Activated naive CD8-positive, alpha-beta T cell treated with anti-CD3 and anti-CD28 coated beads for 36 hours (primary cell): ENCODE results near the gene MX2. TPM values are rescaled to one million over a fixed set of nuclear protein-coding genes. Genes with fewer than 3 reads are reported as not detected.
A peak's percentile ranks its signal among the peaks of the same experiment; 100 is the strongest.

ENCODE experiments used
- DNase-seq: peaks from one replicate; pipeline ENCODE4 v3.0.0; 2021
- H3K27ac Mint-ChIP-seq: one replicate; pipeline ENCODE4 v1.8.0; 2022; ENCODE audit warnings: mild to moderate bottlenecking, moderate library complexity, mixed read lengths
- H3K27me3 Mint-ChIP-seq: one replicate; pipeline ENCODE4 v1.8.0; 2022; ENCODE audit warnings: mild to moderate bottlenecking, mixed read lengths
- H3K36me3 Mint-ChIP-seq: one replicate; pipeline ENCODE4 v1.8.0; 2021; ENCODE audit warnings: mild to moderate bottlenecking, mixed read lengths
- H3K4me1 Mint-ChIP-seq: one replicate; pipeline ENCODE4 v1.8.0; 2021; ENCODE audit warnings: mixed read lengths
- H3K4me3 Mint-ChIP-seq: one replicate; pipeline ENCODE4 v1.8.0; 2022; ENCODE audit warnings: mild to moderate bottlenecking, moderate library complexity, mixed read lengths
- H3K9me3 Mint-ChIP-seq: one replicate; pipeline ENCODE4 v1.8.0; 2022; ENCODE audit warnings: mixed read lengths
- total RNA-seq, 2 experiments: library from RNA; stranded (reverse); gene quantifications; one replicate each; pipeline ENCODE4 v1.2.3, GENCODE V29; 2021

Gene MX2
- total RNA-seq, 2 experiments from 2014 or later: 30.2 to 31.3 TPM

DNA sequence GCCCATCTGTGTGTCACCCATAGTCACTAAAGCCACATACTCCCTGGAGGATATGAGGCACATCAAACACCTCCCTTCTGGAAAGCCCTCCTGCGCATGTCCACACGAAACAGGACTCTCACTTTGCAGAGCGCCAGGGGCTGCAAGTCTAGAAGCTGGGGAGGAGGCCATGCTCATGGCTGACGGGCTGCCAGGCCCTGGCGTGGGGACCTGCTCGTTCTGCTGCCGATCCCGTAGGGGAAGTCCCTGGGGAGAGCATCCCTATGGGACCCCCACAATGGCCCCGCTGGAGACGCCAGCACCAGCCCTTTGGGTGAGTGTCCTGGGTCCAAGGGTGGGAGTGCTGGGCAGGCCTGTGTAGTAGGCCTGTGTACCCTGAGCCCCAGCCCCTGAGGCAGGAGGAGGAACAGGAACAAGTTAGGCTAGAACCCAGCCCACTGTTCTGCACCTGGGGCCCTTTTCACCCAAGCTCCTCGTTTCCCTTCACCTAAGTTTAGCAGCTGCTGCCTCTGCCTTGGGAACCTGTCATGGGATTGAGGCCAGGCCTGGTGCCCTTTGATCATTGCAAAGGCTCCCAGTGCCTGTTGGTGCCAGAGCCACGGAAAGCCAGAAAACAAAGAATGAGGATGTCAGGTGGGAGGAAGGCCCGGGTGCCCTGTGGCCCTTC, 35.3 kb upstream of the MX2 start:
- H3K4me1 Mint-ChIP-seq: no peaks in the 10 kb centered on the region
- H3K4me3 Mint-ChIP-seq: no peak overlapping the region
- H3K27me3 Mint-ChIP-seq: no peaks in the 10 kb centered on the region
- no peaks in the 10 kb centered on the region for H3K36me3 Mint-ChIP-seq
- H3K9me3 Mint-ChIP-seq: no peaks in the 10 kb centered on the region
- no peak overlapping the region for H3K27ac Mint-ChIP-seq
- no peak for DNase-seq

DNA sequence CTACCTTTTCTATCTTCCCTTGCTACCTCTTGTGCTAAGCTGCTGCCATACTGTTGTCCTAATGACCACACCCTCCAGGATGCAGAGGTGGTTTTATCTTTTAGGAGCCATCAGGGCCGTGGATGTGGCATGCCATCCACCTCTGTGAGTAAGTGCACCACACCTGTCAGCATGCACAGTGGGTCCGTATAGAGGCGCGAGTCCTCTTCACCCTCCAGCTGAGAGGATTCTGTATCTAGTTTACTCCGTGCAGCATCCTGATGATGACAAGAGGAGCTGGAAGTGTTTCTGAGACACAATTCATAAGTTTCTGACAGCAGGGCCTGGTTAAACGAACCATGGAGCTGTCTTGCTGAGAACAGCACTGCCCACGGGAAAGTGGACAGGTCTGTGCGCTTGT, 34.1 kb upstream of the MX2 start:
- DNase-seq: no peak
- no peaks in the 10 kb centered on the region for H3K27me3 Mint-ChIP-seq
- H3K36me3 Mint-ChIP-seq: no peaks in the 10 kb centered on the region
- H3K4me3 Mint-ChIP-seq: no peak overlapping the region
- H3K27ac Mint-ChIP-seq: no peak overlapping the region
- no peaks in the 10 kb centered on the region for H3K4me1 Mint-ChIP-seq
- no peaks in the 10 kb centered on the region for H3K9me3 Mint-ChIP-seq

DNA sequence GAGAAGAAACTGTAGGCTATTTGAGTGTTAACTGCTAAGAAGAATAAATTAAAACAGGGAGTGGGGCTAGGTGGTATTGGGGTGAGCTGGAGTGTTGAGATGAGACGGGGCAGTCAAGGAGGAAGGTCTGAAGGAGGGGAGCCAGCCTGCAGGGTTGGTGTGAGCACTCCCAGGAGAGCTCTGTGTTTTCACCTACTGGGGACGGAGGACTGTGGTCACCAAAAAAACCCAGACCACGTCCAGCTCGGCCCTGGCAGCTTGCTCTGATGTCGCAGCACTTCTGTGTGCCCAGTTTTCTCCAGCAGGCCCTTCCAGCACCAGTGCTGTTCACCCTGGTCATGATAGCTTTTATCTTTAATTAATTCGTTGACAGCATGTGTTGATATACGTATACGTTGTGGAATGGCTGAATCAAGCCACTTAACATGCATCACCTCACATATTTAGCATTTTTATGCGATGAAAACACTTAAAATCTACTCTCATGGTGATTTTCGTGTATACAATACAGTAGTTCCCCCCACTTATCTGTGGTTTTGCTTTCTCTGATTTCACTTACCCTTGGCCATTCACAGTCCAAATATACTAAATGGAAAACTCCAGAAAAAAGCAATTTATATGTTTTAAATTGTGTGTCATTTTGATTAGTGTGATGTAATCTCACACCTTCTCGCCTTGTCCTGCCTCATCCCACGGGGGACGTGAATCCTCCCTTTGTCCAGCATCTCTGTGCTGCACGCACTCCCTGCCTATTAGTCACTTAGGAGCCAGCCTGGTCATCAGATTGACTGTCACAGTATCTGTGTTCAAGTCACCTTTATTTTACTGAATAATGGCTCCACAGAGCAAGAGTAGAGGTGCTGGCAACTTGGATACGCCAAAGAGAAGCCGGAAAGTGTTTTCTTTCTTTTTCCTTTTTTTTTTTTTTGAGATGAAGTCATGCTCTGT, 32.9 kb upstream of the MX2 start:
- Mint-ChIP-seq H3K27me3 (no peaks in the 10 kb centered on the region), H3K4me1 (no peaks in the 10 kb centered on the region), H3K9me3 (peaks cover 5% of the 10 kb centered on the region), H3K27ac (peak overlapping the region; percentile 11), H3K4me3 (no peak overlapping the region), H3K36me3 (no peaks in the 10 kb centered on the region)
- DNase-seq: no peak

DNA sequence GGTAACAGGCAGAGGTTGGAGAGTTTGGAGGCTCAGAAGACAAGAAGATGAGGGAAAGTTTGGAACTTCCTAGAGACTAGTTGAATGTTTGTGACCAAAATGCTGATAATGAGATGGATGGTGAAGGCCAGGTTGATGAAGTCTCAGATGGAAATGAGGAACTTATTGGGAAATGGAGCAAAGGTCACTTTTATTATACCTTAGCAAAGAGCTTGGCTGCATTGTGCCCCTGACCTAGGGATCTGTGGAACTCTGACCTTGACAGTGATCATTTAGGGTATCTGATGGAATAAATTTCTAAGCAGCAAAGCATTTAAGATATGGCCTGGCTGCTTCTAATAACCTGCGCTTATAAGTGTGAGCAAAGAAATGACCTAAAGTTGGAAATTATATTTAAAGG, 28.1 kb upstream of the MX2 start:
- no peaks in the 10 kb centered on the region for H3K36me3 Mint-ChIP-seq
- H3K4me1 Mint-ChIP-seq: peaks cover 2% of the 10 kb centered on the region
- H3K9me3 Mint-ChIP-seq: peaks cover 5% of the 10 kb centered on the region
- no peak overlapping the region for H3K4me3 Mint-ChIP-seq
- H3K27me3 Mint-ChIP-seq: no peaks in the 10 kb centered on the region
- no peak overlapping the region for H3K27ac Mint-ChIP-seq
- DNase-seq: no peak

DNA sequence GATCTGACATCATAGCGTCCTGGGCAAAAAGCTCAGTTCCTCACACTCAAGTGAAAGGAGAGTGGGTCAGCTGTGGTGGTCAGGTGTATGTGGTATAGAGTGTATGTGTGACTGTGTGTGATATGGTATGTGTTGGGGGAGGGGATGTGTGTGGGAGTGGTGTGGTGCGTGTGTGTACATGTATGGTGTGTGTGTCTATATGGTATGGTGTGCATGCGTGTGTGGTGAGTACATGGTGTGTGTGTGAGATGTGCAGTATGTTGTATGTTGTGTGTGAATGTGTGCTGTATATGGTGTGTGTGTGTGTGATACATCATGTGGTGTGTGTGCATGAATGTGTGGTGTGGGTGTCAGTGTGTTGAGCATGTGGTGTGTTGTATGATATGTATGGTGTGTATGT, 24.3 kb upstream of the MX2 start:
- H3K36me3 Mint-ChIP-seq: no peaks in the 10 kb centered on the region
- H3K9me3 Mint-ChIP-seq: peaks cover 8% of the 10 kb centered on the region
- DNase-seq: no peak
- no peak overlapping the region for H3K4me3 Mint-ChIP-seq
- H3K27me3 Mint-ChIP-seq: no peaks in the 10 kb centered on the region
- H3K4me1 Mint-ChIP-seq: peaks cover 2% of the 10 kb centered on the region
- H3K27ac Mint-ChIP-seq: no peak overlapping the region

DNA sequence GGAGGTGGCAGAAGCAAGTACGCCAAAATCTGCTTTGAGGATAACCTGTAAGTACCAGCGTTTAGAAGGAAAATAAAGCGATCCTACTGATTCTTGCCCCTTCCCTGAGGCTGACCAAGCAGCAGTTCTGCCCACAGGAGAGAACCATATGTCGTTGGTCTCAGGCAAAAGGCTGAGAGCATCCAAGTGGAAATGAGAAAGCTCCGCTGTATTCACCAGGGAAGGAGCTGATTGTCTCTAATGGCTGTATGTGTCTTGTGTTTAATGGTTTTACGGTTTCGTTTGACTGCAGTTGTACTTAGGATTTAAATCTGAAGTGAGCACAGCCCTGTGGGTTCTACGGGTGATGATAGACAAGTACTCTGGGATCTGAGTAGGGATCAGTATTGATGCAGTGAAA, 23.4 kb upstream of the MX2 start:
- DNase-seq: no peak
- Mint-ChIP-seq H3K36me3 (no peaks in the 10 kb centered on the region), H3K4me1 (peaks cover 2% of the 10 kb centered on the region), H3K9me3 (peaks cover 7% of the 10 kb centered on the region), H3K27ac (no peak overlapping the region), H3K4me3 (no peak overlapping the region), H3K27me3 (no peaks in the 10 kb centered on the region)

DNA sequence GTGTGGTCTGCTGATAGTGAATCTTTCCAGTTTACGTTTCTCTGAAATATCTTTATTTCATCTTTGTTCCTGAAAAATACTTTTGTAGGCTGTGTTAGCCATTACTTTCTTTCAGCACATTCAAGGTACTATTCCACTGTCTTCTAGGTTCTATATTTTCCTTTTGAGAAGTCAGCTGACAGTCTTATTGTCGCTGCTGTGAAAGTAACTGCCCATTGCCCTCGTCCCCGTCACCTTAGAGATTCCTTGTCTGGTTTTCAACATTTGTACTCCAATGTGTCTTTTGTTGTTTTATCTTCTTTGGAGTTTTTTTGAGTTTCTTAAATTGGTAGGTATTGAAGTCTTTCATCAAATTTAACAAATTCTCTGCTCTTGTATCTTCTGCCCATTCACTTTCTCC, 19.8 kb upstream of the MX2 start:
- no peak overlapping the region for H3K4me3 Mint-ChIP-seq
- no peaks in the 10 kb centered on the region for H3K27me3 Mint-ChIP-seq
- no peaks in the 10 kb centered on the region for H3K4me1 Mint-ChIP-seq
- no peak for DNase-seq
- H3K36me3 Mint-ChIP-seq: no peaks in the 10 kb centered on the region
- H3K27ac Mint-ChIP-seq: no peak overlapping the region
- H3K9me3 Mint-ChIP-seq: peaks cover 4% of the 10 kb centered on the region

DNA sequence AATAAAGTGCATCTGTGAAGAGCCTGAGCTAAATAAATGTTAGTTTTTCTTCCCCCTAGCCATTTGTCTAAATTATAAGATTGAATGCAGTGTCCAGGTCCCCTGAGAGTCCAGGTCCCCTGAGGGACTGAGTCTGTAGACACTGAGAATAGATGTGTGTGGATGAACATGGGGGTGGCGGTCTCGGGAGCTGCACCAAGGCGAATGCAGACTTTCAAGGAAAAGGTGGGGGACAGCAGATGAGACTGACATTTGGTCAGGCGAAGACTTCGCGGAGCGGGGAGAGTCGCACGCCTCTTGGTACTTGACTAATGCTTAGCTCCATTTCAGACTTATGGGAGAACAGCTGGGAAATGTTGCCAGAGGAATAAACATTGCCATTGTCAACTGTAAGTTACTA, 17.7 kb upstream of the MX2 start:
- Mint-ChIP-seq H3K27me3 (no peaks in the 10 kb centered on the region), H3K4me1 (no peaks in the 10 kb centered on the region), H3K4me3 (no peak overlapping the region), H3K27ac (no peak overlapping the region), H3K9me3 (peaks cover 4% of the 10 kb centered on the region), H3K36me3 (no peaks in the 10 kb centered on the region)
- no peak for DNase-seq

DNA sequence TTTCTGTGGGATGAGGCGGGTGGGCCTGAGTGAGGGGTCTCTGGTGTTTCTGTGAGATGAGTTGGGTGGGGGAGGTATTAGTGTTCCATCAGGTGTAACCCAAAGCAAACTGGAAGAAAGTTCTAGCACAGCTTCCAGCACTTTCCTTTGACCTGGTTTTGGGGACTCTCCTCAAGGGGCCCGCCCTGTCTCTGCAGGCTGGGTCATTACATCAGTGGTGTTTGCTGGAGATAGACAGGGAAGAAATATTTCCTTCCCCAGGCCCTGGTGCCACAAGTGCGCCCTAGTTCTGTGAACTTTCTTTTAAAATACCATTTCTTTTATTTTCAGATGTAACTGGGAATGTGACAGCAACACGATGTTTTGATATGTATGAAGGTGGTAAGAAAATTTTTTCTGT, 16.5 kb upstream of the MX2 start:
- no peaks in the 10 kb centered on the region for H3K4me1 Mint-ChIP-seq
- peaks cover 4% of the 10 kb centered on the region for H3K9me3 Mint-ChIP-seq
- no peak overlapping the region for H3K4me3 Mint-ChIP-seq
- H3K27me3 Mint-ChIP-seq: no peaks in the 10 kb centered on the region
- H3K36me3 Mint-ChIP-seq: no peaks in the 10 kb centered on the region
- no peak overlapping the region for H3K27ac Mint-ChIP-seq
- DNase-seq: no peak

DNA sequence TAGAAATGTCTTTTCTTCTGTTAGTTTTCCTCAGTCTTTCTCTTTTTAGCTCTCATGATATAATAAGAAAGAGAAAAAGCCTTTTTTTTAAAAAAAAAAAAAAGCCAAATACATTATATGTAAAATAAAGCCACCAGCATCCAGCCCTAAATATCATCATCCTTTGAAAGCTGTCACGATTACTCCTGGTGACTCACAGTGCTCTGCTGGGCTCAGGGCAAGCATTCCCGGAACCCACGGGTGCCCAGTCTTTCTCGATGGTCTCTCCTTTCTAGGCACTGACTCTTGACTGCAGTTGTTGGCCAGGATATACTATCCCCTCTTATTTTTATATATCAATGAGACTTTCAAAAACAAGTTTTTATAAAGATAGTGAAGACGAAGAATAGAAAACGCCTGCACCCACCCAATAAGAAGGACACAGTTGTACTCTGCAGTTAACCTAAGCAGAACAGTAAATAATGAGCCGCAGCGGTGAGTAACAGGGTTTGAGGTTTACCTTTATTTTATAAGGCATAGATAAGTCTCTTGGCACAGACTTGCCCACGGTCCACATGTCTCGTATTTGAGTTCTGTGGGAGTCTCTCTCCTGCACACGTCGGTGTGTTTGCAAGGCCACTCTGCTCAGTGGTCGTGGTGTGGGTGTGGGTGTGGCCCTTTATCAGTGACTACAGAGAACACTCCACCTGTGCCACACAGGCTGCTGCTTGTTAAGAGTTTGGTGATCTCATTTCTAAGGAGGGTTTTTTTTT, 15.7 kb upstream of the MX2 start:
- no peaks in the 10 kb centered on the region for H3K36me3 Mint-ChIP-seq
- no peaks in the 10 kb centered on the region for H3K4me1 Mint-ChIP-seq
- DNase-seq: no peak
- peaks cover 4% of the 10 kb centered on the region for H3K9me3 Mint-ChIP-seq
- no peaks in the 10 kb centered on the region for H3K27me3 Mint-ChIP-seq
- no peak overlapping the region for H3K27ac Mint-ChIP-seq
- H3K4me3 Mint-ChIP-seq: no peak overlapping the region

DNA sequence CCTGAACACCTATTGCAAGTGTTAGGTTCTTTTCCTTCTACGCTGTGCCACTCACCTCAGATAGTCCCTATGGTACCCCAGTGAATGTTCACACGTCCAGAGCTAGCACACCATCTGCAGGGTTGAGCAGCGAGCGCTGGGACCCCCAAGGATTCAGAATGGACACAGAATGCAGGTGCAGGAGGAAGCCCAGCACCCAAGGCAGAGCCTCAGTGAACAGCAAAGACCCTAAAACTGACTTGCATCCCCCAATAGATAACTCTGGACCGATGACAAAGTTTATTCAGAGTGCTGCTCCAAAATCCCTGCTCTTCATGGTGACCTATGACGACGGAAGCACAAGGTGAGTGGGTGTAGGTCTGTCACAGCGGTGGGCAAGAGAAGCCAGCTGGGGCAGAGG, 15.1 kb upstream of the MX2 start:
- no peak overlapping the region for H3K4me3 Mint-ChIP-seq
- H3K27ac Mint-ChIP-seq: no peak overlapping the region
- no peak for DNase-seq
- no peaks in the 10 kb centered on the region for H3K36me3 Mint-ChIP-seq
- no peaks in the 10 kb centered on the region for H3K4me1 Mint-ChIP-seq
- peaks cover 4% of the 10 kb centered on the region for H3K9me3 Mint-ChIP-seq
- H3K27me3 Mint-ChIP-seq: no peaks in the 10 kb centered on the region

DNA sequence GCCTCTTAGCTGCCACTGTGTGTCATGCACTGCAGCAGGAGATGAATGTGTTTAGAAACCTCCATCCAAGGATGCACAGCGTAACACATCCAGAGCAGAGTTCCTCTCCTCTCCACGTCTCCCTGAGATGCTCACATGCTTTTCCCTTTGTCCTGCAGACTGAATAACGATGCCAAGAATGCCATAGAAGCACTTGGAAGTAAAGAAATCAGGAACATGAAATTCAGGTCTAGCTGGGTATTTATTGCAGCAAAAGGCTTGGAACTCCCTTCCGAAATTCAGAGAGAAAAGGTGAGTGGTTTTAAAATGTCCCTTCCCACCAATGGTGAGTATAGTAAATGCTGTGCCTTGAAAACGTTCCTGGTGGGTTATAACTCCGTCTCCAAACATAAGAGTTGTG, 13.4 kb upstream of the MX2 start:
- H3K9me3 Mint-ChIP-seq: no peaks in the 10 kb centered on the region
- no peak overlapping the region for H3K27ac Mint-ChIP-seq
- no peak overlapping the region for H3K4me3 Mint-ChIP-seq
- H3K27me3 Mint-ChIP-seq: no peaks in the 10 kb centered on the region
- H3K36me3 Mint-ChIP-seq: no peaks in the 10 kb centered on the region
- no peaks in the 10 kb centered on the region for H3K4me1 Mint-ChIP-seq
- DNase-seq: no peak

DNA sequence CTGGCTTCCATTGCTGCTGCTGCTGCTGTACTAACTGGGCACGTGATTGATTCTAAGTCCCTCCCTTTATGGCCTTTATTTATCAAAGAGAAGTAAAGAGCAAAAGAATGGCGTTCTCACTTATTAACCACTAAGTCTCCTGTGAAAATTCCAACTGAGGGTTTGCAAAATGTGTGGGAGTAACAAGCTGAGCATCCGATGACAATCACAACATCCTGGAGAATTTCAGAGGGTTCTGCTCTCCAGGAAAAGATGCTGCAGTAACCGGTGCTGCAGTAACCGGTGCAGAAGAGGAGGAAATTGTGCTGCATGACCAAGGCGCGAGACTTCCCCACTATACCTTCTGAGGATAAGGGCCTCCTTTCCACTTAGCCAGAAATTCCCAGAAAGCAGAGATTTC, 12.7 kb upstream of the MX2 start:
- Mint-ChIP-seq H3K27me3 (no peaks in the 10 kb centered on the region), H3K9me3 (no peaks in the 10 kb centered on the region), H3K27ac (no peak overlapping the region), H3K36me3 (no peaks in the 10 kb centered on the region), H3K4me1 (no peaks in the 10 kb centered on the region), H3K4me3 (no peak overlapping the region)
- DNase-seq: no peak

DNA sequence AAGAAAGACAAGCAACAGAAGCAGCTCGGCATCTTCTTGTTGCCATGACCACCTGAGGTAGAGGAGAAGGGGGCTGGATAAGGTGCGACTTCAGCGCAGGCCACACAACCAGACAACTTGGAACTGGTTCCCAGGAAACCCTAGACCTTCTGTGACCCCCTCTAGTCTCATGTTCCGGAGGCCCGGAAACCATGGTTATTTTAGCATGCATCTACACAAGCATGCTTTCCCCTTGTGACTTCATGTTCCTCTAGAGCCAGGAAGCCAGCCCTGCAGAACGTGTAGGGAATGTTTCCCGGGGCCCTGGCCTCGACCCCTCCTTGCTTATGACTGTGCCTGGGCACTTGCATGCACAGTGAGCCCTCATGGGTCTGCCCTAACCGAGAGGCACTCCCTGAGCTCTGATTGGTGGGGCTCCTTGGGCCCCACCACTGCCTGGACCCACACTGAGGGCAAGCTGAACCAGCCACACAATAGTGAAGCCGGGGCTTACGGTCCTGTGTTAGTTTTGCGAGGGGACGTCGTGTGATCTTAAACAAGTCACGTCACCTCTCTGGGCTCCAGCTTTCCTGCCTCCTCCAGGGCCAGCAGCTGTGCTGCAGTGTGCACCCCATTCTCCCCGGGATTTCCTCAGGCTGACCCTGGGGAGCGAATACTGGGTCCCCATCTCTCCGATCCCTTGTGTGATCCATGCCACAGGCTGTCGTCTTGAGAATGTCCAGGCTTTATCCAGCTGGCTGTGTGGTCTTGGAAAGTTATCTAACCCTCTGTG, 12.0 kb upstream of the MX2 start:
- Mint-ChIP-seq H3K4me1 (no peaks in the 10 kb centered on the region), H3K27me3 (no peaks in the 10 kb centered on the region), H3K36me3 (no peaks in the 10 kb centered on the region), H3K9me3 (no peaks in the 10 kb centered on the region), H3K4me3 (no peak overlapping the region), H3K27ac (no peak overlapping the region)
- no peak for DNase-seq
